AG08395 (cell line): ENCODE measurements around the gene CASP5.
"Not testable (repeated sequence)": the region's sequence is repeated elsewhere in the genome, so short reads cannot be mapped to it uniquely, and the experiment has no call there.

Experiments
- DNase-seq: peaks from one replicate; pipeline ENCODE4 v3.0.0; 2012; ENCODE audit warnings: mixed read lengths, low spot score

Gene CASP5

GRCh38 chr11:105033343-105033742 lies 10.4 kb upstream of the CASP5 start:
- no peak for DNase-seq

- DNase-seq, result no peak
Observed at GRCh38 chr11:105032495-105032894, 9.5 kb upstream of the CASP5 start.

- DNase-seq, result no peak
Observed at GRCh38 chr11:105027678-105028077, 4.7 kb upstream of the CASP5 start.

GRCh38 chr11:105024394-105024793 lies 1.4 kb upstream of the CASP5 start:
- no peak for DNase-seq

- DNase-seq, result no peak
Observed at GRCh38 chr11:105022527-105022926, 441 bp downstream of the CASP5 start.

- DNase-seq, result no peak
Observed at GRCh38 chr11:105007463-105007862, 15.5 kb downstream of the CASP5 start.

GRCh38 chr11:105005451-105005845 lies 17.5 kb downstream of the CASP5 start:
- no peak for DNase-seq

GRCh38 chr11:105004021-105004420 lies 18.9 kb downstream of the CASP5 start:
- no peak for DNase-seq

- DNase-seq, result no peak
Observed at GRCh38 chr11:105003151-105003550, 19.8 kb downstream of the CASP5 start.

GRCh38 chr11:105000797-105001196 lies 22.2 kb downstream of the CASP5 start:
- DNase-seq, result no peak

- DNase-seq, result no peak
Observed at GRCh38 chr11:105000167-105000566, 22.8 kb downstream of the CASP5 start.

GRCh38 chr11:104999721-105000120 lies 23.2 kb downstream of the CASP5 start:
- no peak for DNase-seq

- no peak for DNase-seq
Observed at GRCh38 chr11:104997288-104997687, 25.7 kb downstream of the CASP5 start.

- no peak for DNase-seq
Observed at GRCh38 chr11:104995001-104995408, 28.0 kb downstream of the CASP5 start.

GRCh38 chr11:104992781-104993180 lies 30.2 kb downstream of the CASP5 start:
- DNase-seq, result no peak

GRCh38 chr11:104991994-104992393 lies 31.0 kb downstream of the CASP5 start:
- no peak for DNase-seq

GRCh38 chr11:104984808-104985207 lies 38.2 kb downstream of the CASP5 start:
- no peak for DNase-seq

GRCh38 chr11:104979839-104980238 lies 43.1 kb downstream of the CASP5 start:
- DNase-seq, result no peak

GRCh38 chr11:104973616-104974015 lies 49.4 kb downstream of the CASP5 start:
- DNase-seq, result no peak

GRCh38 chr11:104972924-104973323 lies 50.0 kb downstream of the CASP5 start:
- not testable (repeated sequence) for DNase-seq

- no peak for DNase-seq
Observed at GRCh38 chr11:104970756-104971155, 52.2 kb downstream of the CASP5 start.

- DNase-seq, result peak; percentile 11
Observed at GRCh38 chr11:104968856-104969776, 53.9 kb downstream of the CASP5 start.

GRCh38 chr11:104968355-104968855 lies 54.6 kb downstream of the CASP5 start, which contains the start of gene CASP4:
CASP4 (minus strand) TSS chr11:104968574; CDS start chr11:104968525, 49 bp downstream.
- peak; percentile 59 for DNase-seq
